Fibroblast of skin of abdomen (primary cell): ENCODE results near the gene CTSC. TPM values are rescaled to one million over a fixed set of nuclear protein-coding genes. Genes with fewer than 3 reads are reported as not detected.
A peak's percentile ranks its signal among the peaks of the same experiment; 100 is the strongest.

Source experiments
- DNase-seq: peaks from one replicate; pipeline ENCODE4 v3.0.0-alpha.2; 2013
- polyA plus RNA-seq, 2 experiments: library from polyadenylated mRNA; unstranded; fragments of 120-200 nt; gene quantifications; one replicate each; pipeline ENCODE4 v1.2.1, GENCODE V29; 2013; ENCODE audit not compliant: insufficient read length in 2 of 2

Gene CTSC
- 44.0 TPM for polyA plus RNA-seq (2013, experiment 1 of 2; ENCODE audit: insufficient read length)
- 48.6 TPM for polyA plus RNA-seq (2013, experiment 2 of 2; ENCODE audit: insufficient read length)

DNA sequence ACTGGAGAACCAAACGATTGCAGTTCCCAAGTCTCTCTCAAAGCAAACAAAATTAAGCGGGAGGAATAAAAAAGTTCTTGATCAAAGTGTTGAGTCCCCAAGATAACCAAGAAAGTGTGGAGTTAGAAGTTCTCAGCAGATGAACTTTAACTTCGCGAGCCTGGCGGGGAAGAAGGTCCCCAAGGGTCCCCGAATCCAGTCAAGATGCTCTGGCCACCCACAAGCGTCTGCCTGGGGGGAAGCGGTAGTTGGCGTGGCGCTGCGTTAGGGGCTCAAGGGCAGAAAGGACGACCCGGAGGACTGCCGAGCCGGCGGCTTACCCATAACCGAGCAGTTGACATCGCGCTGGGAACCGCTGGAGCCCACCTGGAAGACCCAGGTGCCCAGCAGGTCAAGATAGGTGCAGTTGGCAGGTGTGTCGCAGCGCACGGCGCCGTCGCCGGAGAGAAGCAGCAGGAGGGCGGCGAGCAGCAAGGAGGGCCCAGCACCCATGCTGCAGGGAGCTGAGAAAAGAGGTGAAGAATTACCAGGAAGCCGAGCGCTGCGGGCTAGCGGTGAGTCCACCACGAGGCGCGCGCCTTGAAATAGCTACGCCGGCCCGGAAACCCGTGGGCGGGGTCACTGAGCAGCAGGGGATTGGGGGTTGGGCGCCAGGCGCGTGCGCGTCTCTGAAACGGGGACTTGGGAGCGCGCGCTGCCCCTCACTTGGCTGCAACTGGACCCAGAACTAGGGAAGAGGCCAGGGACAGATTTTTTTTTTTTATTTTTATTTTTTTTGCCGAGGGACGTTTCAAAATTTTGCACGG, at the start of gene CTSC:
Gene CTSC (minus strand): TSS at position 556 of the 806 bp plus-strand sequence. CDS start 64 bp downstream, at position 492.
- peak; percentile 82 for DNase-seq

DNA sequence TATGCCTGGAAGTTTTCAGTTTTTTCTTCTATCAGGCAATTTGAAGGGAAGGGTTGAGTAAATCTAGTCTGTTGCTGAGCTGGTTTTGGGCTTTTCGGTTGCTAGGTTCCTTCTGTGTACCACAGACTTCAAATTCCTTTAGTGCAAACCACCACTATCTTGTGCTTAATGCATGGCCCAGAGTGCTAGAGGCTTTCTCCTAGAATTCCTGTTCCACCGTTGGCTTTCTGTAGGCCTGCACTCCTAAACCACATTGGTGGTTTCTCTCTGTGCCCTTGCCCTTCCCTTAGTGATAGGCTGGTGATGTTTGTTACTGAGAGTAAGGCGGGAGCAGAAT, 47.1 kb upstream of the CTSC start:
- peak; percentile 35 for DNase-seq

DNA sequence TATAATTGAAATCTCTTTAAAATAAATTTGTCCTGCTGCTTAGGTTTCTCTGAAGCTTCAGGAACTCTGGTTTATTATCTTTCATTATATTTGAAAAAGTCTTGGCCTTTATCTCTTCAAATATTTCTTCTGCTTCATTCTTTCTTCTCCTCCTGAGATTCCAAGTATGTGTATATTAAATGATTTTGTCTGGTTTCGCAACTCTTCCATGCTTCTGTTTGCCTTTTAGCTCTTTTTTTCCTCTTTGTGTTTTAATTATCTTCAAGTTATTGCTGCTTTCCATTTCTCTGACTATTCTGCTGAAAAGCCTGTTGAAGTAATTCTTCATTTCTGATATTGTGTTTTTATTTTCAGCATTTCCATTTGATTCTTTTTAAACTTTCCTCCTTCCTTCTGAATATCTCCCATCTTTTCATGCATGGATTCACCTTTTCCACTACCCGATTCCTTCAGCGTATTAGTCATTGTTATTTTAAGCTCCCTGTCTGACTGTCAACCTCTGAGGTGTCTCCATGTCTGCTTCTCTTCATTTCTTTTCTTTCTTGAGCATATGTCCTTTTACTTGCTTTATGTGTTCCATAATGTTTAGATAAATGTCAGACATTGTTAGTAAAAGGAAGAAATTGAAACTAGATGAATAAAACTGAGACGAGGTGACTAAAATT, 46.6 kb upstream of the CTSC start:
- DNase-seq, result peak; percentile 26

DNA sequence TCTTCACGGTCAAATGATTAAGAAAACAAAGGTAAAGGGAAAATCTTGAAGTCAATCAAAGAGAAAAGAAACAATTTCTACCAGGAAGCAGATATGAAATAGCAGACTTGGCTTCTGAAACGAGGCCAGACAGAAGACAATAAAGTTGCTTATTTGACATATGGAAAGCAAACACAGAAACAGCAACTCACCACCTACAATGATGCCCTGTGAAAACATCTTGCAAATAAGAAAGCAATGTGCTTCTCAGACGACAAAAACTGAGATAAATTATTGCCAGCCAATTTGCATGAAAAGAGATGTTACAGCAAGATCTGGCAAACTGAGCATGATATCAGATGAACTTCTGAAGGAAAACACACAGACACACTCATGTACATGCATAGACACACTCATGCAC, 45.9 kb upstream of the CTSC start:
- no peak for DNase-seq

DNA sequence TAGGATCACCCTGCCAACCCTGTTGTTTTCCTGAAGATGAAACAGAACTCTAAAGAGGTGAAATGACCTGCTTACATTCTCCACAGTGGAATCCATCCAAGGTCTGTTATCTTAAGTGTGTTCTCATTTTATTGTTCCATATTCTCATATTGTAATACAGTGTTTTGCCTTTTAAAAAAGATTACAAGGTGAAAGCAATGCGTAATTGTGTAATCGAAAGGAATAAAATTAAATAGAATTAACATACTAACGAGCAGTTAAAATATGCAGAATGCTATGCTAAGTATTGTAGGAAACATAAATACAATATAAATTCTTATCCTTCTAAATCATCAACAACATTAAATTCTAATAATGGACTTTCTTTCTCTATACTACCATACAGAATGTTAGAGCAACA, 41.6 kb upstream of the CTSC start:
- no peak for DNase-seq

DNA sequence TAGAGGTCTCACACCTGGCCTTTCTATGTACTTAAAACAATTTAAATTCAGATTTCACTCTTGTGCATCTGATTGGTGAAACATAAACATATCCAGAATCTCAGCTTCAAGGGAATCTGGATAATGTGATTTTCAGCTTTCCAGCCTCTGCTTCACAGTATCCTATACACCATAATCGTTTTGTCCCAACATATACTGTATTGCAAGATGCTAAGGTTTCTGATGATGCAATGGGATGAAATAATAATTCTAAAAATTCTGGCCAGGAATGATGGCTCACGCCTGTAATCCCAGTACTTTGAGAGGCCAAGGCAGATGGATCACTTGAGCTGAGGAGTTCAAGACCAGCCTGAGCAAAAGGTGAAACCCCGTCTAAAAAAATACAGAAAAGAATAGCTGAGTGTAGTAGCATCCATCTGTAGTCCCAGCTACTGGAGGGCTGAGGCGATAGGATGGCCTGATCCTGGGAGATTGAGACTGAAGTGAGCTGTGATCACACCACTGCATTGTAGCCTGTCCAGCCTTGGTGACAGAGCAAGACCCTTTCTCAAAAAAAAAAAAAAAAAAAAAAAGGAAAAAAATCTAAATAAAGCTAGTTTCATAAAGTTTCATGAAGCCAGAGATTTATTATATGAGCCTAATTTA, 41.0 kb upstream of the CTSC start:
- DNase-seq, result peak; percentile 26

DNA sequence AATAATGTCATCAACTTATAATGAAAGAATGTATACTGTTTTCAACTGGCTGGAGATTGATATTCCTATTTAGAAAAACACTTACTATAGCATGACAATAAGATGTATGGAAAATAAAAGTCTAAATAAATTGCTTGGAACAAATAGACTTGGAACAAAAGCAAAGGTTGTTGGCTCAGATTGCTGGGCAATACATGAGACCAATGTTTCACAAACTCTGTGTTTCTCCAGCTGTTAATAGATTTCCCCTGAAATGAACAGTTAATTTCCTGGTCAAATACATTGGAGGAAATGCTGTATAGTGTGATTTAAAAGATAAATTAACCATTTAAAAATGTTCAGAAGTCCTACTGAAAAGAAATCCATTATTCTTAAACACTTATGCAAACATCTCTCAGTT, 40.1 kb upstream of the CTSC start:
- DNase-seq, result no peak

DNA sequence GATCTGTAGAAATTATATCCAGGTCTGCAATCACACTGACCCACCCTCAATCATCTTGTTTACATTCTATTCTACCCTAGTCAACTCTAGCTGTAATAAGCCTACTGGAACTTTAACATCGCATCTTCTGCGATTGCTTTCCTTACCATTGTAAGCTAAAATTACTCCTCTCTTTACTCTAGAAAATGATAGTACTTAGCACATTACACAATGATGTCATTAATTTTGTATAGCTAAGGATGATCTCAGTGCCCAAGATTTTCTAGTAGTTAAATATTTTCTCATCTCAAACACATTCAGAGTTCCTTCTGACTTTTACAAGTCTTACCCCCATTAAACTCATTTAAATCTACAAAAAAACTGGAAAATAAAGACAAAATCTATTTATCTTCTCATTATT, 39.6 kb upstream of the CTSC start:
- no peak for DNase-seq

DNA sequence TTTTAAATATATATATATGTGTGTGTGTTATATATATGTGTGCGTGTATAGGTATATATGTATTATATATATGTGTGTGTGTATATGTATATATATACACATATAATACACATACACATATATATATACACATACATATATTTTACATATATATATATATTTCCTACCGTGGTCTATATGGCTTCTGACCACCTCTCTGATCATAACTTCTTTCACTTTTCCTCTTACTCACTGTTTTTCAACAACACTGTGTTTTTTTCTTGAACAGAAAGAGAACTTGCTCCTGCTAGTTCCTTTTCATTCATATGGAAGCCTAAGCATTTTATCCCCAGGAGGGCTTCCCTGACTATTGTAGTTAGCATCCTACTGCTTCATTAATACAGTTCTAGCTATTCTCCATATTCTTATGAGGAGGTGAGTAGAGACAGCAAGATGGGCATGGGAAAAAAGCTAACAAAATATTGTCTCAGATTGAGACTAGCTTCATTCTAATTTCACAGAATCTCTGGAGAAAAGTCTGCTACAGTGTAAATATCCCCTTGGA, 38.5 kb upstream of the CTSC start:
- DNase-seq, result no peak

DNA sequence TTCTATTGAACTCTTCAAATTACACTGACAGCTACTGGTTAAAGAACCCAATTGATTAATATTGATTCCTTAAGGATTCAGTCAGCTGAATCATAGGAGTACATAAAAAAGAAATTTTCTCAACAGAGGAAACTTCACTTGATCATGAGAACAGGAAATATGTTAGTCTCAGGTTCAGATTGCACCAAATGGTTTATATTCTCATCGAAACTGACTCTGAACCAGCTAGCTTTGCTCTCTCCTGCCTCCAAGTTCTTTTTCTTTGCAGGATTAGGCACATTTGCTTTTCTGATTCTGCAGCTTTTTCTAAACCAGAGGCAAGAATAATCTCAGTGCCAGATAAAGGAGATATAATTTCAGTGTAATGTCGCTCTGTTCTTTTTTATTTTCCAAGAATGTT, 33.2 kb upstream of the CTSC start:
- no peak for DNase-seq

DNA sequence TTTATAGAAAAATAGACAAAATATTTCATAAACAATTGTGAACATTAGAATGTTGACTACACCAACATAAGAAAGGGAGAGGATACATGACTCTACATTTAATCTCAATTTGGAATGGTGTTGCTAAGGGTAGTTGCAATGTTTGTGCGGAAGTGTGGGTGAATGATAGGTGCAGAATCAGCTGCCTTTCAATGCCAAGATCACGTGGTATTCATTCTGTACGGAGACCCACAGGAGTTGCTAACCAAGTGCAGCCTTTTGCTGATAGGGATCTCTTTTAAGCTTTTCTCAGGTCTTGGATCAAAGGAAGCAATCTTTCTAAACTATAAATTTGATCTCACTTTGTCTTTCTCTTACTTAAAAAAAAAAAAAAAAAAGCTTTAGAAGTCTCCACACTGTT, 29.8 kb upstream of the CTSC start:
- no peak for DNase-seq

DNA sequence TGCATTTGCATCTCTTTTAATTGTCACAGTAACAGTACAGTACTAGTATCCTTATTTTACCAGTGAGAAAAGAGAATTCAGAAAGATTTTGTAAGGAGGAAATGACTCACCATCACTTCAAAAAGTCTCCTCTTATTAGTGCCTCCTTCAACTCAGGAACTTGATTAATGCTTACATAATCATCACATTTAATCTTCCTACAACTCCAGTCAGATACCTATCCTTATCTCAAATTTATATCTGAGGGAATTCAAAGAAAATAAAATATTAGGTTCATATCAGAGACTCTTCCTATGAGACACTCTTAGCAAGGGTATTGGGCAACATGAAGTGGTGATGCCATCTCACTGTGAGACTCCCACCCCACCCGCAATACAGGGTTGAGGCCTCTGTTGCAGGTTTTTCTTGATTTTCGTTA, 26.1 kb upstream of the CTSC start:
- no peak for DNase-seq

DNA sequence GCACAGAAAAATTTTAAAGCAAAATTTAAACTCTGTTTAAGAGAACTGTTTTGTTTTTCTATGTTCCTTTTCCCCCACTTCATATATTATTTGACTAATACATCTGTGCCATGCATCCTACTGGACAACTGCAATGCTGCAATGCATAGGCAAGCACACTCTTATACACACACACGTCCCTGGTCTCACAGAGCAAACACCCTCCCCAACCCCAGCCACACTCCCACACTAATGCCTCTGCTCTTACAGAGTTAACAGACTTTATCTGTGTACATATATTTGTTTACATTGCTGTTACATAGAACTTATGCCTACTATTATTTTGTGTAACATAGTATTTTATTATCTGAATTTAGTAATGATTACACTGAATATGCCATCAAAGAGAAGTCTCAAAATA, 25.5 kb upstream of the CTSC start:
- no peak for DNase-seq

DNA sequence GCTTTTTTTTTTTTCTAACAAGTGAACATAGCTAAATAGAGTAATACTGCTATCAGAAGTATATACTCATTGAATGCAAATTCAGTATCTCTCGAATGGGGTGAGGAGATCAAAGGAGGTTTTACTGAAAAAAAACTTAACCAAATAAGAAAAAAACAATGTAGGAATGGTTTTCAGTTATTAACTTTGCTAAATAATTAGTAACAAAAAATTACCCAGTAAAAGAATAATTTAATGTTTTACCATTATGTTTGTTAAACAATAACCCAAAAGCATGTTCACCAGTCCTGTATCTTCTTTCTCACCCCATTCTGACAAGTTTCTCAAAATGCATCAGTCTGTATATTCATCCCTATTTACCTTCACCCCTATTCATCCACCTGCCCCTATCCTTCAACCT, 22.6 kb upstream of the CTSC start:
- no peak for DNase-seq

DNA sequence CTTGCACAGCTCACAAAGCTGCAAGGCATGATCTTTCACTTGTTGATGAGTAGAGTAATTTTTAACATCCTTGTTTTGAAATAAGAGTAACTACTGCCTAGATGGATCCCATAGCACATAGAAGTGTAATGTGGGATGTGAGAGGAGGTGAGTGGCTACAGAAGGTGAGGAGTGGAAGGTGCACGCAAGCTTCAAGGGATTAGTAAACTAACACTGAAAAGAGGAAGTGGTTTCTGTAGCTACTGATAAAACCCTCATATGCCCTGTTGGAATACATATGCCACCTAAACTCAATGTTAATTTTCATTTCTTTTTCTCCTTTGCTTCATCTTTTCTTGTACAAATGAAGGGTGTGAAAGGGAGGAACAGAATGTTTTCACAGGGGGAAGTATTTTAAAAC, 22.0 kb upstream of the CTSC start:
- no peak for DNase-seq

DNA sequence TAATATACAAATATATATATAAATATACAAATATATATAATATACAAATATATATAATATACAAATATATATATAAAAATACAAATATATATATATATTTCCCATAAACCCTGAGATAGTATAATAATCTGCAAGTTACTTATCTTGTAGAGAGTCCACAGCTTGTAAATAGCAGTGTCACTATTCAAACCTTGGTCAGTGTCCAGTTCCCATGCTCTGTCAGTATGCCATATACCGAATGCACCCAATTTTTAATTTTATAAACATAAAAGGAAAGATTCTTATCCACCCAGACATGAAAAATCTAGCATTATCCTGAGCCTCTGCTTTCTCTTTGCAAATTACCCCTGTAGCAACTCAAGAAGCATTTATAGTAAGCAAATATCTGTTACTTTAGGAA, 21.6 kb upstream of the CTSC start:
- DNase-seq, result no peak

DNA sequence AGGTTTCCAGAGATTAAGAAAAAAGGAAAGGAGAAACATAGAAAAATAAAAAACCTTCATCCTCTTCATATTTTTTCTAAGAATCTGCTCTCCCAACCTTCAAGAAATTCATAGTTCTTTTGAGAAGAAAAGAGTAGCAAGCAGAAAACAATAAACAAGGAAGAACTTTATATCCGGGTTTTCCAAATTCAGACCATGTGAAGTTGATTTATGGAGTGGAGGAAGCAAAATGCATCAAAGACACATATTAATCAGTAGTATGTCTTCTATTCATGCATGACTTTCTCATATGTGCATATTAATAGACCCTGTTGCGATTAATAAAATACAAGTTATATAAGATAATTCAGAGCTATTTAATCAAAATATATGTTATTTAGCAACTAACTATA, 20.5 kb upstream of the CTSC start:
- DNase-seq, result no peak

DNA sequence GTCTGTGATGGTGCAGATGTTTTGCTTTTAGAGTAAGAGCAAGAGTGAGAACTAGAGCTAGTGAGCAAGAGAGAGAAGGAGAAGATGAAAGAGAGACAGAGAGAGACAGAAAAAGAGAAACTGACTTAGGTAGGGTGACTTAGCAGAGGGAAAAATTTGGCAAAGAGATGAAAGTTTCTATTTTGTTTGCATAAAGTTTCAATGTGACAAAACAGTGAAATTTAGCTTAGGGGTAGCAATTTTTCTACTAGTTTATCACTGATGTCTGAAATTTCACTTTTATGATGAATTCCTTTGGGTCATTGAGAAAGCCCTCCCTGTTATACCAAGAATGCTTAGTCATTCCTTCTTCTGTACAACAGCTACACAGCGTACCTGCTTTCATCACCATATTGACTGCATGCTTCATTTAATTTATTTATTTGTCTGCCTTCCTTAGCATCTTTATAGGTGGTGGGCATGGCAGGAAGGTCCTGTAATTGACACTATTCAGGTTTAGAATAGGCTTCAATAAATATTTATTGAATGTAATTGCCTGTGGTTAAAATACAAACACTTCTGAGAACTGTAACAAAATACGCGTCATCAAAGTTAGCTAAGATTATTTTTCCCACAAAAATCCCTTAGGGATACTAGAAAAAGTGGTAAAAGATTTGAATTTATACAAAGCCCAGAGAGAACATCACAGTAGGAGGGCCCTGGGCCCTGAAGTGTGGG, 19.9 kb upstream of the CTSC start:
- DNase-seq, result no peak

DNA sequence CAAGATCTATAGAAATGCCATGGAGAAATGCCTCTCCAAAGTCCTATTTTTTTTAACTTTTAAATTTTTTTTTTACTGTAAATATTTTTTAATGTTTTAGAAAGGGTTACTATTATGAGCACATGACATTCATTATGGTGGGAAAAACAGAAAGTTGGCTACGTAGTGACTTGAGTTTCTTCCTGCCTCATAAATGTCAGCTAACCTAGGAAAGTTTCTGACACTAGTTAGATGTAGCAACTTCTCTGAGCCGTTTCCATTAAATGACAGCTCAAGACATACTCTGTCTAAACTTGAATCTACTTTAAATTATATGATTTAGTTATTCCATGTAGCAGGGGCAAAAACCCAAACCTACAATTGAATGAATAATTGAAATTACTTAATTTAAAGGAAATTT, 18.4 kb upstream of the CTSC start:
- no peak for DNase-seq

DNA sequence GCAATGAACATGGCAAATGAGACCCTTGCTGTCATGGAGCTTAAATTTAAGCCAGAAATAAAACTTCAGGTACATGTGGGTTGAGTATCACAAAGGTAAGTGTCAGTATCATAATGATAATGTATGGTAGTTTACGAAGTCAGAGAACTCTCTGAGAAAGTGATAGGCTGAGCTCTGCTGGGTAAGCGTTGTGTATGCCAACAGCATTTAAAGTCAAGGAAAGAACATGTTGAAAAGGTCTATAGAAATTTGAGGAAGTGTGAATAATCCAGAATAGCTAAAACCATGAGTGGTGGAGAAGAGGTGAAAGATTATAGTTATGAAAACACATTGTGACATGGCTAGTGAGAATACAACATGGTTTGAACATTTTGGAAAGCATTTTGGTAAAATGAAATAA, 17.4 kb upstream of the CTSC start:
- no peak for DNase-seq

DNA sequence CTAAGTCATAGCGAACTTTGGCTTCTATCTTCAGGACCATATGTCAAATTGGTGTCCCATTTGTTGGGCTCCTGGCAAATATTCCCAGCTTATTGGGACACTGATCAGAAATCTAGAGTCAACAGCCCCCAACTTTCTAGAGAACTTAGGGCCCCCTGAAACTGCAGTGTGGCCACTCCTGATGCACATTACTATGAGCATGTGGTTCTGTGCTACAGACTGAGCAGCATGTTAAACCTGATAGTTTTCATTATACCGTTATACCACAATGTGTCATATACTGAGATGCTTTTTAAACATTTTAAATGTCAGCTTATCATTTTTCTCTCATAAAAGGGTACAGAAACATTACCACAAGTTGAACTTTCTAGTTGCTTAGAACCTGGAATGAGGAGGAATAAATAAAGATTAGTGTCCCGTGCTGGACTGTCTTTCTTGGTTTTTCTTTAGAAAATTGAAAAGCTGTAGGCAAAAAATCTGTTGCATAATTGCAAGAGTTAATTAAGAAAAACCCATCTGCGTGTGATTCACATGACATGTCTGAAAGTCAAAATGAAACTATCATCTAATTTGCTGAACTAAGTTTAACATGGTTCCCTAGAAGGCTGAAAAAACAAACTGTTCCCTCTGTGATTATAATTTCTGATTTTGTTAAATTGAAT, 16.4 kb upstream of the CTSC start:
- DNase-seq, result no peak

DNA sequence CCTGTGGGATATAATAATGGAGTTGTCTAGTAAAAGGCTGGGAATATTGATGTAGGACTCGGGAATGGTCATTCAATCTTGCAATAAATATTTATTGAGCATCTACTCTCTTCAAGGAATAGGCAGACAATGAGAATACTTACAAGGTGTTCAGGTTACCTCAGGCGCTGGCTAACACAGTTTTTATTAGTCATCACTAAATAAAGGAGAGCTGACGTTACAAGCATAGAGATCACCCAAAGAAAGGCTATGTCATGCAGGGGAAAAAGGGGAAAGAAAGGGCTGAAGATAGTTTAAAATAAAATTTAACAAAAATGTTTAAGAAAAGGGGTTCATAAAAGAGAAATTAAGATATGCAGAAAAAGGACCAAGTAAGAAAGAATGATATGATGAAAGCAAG, 15.8 kb upstream of the CTSC start:
- DNase-seq, result no peak
